ENCODE measurements around the gene MAPK9. TPM values are rescaled to one million over a fixed set of nuclear protein-coding genes. Genes with fewer than 3 reads are reported as not detected.
"Not testable (repeated sequence)": the region's sequence is repeated elsewhere in the genome, so short reads cannot be mapped to it uniquely, and the experiment has no call there.

MAPK9 gene
- total RNA-seq, 2 experiments from 2014 or later = 42.5 to 44.4 TPM

DNA sequence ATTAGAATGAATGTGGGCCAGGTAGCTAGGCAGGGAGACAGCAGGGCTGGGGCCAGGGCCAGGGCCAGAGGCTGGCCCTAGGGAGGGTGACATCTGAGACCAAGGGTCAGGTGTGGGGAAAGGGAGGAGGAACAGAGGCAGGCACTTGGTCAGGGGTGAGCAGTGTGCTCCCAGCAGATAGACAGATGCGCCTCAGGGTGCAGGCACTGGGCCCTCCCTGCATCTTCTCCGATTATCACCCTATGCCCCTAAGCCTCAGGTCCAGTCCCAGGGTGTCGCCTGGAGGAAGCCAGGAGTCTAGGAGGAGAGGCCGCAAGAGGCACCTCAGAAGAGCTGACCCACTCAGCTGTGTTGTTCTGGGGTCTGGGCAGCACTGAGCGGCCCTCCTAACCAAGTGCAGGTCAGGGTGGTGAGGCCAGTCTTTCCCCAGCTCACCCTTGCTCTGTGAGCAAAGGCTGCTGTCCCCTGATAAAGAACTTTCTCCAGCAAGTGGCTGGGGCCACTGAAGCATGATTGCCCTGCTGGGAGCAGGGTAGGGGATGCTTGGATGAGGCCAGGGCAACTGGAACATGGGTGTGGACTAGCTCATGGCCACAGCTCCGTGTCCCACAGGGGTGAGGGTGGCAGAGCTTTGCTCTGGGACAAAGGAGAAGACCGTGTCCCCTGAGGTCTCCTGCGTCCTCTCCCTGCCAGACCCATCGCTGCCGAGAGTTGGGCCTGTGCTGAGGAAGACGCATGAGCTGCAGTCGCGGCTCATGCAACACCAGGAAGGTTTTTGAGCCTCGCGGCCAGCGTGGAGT, 80.7 kb downstream of the MAPK9 start:
- no peak overlapping the region for H3K4me3 Mint-ChIP-seq
- H3K9me3 Mint-ChIP-seq = peaks cover 10% of the 10 kb centered on the region
- POLR2A ChIA-PET = no interaction called here
- H3K27ac Mint-ChIP-seq = no peak overlapping the region
- no peak for DNase-seq
- peaks cover 15% of the 10 kb centered on the region for H3K4me1 Mint-ChIP-seq
- CTCF ChIA-PET = no interaction called here
- H3K36me3 Mint-ChIP-seq (ENCODE audit: low read depth) = peaks cover 3% of the 10 kb centered on the region
- peaks cover 20% of the 10 kb centered on the region for H3K27me3 Mint-ChIP-seq

GRCh38 chr5:180210077-180210476, 81.8 kb downstream of the MAPK9 start:
- CTCF ChIA-PET = interaction anchor here (1.2 to 2.3 kb wide), 5 partner anchors 10 to 106 kb away, joined by 4 to 9 read pairs (median 6); no protein-coding TSS in a partner anchor
- DNase-seq; H3K27ac Mint-ChIP-seq; H3K36me3 Mint-ChIP-seq (ENCODE audit: low read depth); H3K9me3 Mint-ChIP-seq; H3K4me3 Mint-ChIP-seq; POLR2A ChIA-PET: not testable (repeated sequence)
- H3K4me1 Mint-ChIP-seq = peaks cover 15% of the 10 kb centered on the region
- peaks cover 22% of the 10 kb centered on the region for H3K27me3 Mint-ChIP-seq

- Mint-ChIP-seq H3K36me3 (ENCODE audit: low read depth) (peaks cover 3% of the 10 kb centered on the region), H3K9me3 (peaks cover 5% of the 10 kb centered on the region), H3K4me1 (peaks cover 15% of the 10 kb centered on the region), H3K4me3 (peak within 1 kb of the TSS; percentile 17), H3K27ac (no peak within 1 kb of the TSS), H3K27me3 (peaks cover 22% of the 10 kb centered on the region)
- POLR2A ChIA-PET = no interaction called here
- CTCF ChIA-PET = interaction anchor here (0.5 to 2.3 kb wide), 13 partner anchors 9 to 665 kb away, joined by 3 to 9 read pairs (median 4); no protein-coding TSS in a partner anchor
- peak; percentile 58 for DNase-seq
Observed at GRCh38 chr5:180209137-180209581, 82.7 kb downstream of the MAPK9 start, which contains the start of gene RASGEF1C. TSS of gene RASGEF1C (minus strand) at chr5:180209211. CDS start at chr5:180138052, 71,159 bp downstream.

DNA sequence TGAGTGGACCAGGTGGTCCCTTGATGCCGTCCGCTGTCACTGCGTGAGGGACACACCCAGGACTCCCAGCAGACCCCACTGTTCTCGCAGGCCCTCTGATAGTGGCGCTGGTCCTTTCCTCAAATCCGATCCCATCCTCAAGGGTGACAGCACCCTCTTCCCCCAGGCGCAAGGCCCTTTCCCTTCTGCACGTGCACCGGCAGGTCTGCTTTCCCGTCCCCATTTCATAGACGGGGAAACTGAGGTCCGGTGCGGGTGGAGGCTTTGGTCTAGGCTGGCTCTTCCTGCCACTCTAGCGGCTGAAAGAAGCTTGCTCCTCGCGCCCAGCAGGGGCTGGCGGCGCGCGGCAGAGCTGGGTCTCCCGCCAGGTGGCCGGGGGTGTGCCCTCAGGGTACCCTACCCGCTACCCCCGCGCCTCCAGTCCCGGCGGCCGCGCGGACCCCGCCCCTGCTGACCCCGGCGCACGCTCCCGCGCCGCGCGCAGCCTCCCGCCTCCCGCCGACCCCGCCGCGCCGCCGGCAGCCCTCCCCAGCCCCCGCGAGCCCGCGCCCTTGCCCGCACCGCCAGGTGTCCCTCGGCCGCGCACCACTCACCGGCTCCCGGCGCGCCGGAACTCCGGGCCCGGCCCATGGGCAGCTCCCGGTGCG, 83.3 kb downstream of the MAPK9 start:
- POLR2A ChIA-PET = no interaction called here
- no peaks in the 10 kb centered on the region for H3K9me3 Mint-ChIP-seq
- peaks cover 15% of the 10 kb centered on the region for H3K4me1 Mint-ChIP-seq
- H3K4me3 Mint-ChIP-seq = peak overlapping the region; percentile 13
- CTCF ChIA-PET = interaction anchor here (0.7 to 2.3 kb wide), 6 partner anchors 10 to 204 kb away, joined by 3 to 9 read pairs (median 4); no protein-coding TSS in a partner anchor
- DNase-seq = no peak
- H3K36me3 Mint-ChIP-seq (ENCODE audit: low read depth) = peaks cover 3% of the 10 kb centered on the region
- peaks cover 22% of the 10 kb centered on the region for H3K27me3 Mint-ChIP-seq
- no peak overlapping the region for H3K27ac Mint-ChIP-seq

DNA sequence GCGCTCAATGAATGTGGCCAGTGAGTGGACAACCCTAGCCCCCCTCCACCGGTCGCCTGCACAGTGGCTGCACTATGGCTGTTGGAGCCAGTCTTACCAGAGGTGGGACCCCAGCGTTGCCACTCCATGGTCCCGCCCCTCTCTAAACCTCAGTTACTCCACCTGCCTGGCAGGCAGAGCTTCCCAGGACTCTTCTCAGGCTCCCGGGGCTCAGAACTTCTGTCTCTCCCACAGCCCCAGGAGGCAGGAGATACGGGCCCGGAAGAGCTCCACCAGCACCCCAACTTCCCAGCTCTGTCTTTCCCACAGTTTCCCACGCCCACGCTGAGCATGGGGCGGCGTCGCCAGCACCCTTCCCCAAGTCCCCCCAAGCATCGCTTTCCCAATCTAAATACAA, 83.8 kb downstream of the MAPK9 start:
- H3K27ac Mint-ChIP-seq = no peak overlapping the region
- POLR2A ChIA-PET = no interaction called here
- no peak for DNase-seq
- CTCF ChIA-PET = interaction anchor here (2.3 kb wide), 1 partner anchor 108 kb away, joined by 9 read pairs; no protein-coding TSS in a partner anchor
- H3K4me3 Mint-ChIP-seq = peak overlapping the region; percentile 13
- H3K4me1 Mint-ChIP-seq = peaks cover 15% of the 10 kb centered on the region
- H3K36me3 Mint-ChIP-seq (ENCODE audit: low read depth) = peaks cover 3% of the 10 kb centered on the region
- H3K9me3 Mint-ChIP-seq = no peaks in the 10 kb centered on the region
- peaks cover 22% of the 10 kb centered on the region for H3K27me3 Mint-ChIP-seq

- Mint-ChIP-seq H3K36me3 (ENCODE audit: low read depth) (peaks cover 3% of the 10 kb centered on the region), H3K27ac (no peak overlapping the region), H3K4me1 (peaks cover 15% of the 10 kb centered on the region), H3K9me3 (no peaks in the 10 kb centered on the region), H3K27me3 (peaks cover 22% of the 10 kb centered on the region), H3K4me3 (no peak overlapping the region)
- no peak for DNase-seq
- ChIA-PET CTCF (interaction anchor here (2.3 kb wide), 1 partner anchor 108 kb away, joined by 9 read pairs; no protein-coding TSS in a partner anchor), POLR2A (no interaction called here)
Observed at GRCh38 chr5:180207593-180207992, 84.3 kb downstream of the MAPK9 start.

DNA sequence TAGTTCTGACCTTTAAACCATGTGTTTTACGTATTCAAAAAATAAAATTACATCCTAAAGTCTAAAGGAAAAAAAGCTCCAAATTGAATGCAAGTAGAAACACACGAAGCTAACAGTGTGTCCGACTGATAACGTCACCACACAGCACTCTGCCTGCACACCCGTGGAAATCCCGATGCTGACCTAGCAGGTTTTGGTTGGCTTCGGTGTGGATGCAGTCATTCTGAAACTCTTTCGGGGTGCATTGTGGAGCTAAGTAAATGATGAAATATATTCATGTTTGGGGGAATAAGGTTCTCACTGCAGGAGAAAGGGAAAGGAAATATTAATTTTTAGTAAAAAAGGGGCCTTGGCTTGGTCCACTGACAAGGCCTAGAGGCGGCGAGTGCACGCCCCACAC, 84.9 kb downstream of the MAPK9 start:
- ChIA-PET POLR2A (no interaction called here), CTCF (interaction anchor here (1.0 kb wide), 1 partner anchor 22 kb away, joined by 3 read pairs; no protein-coding TSS in a partner anchor)
- Mint-ChIP-seq H3K27ac (no peak overlapping the region), H3K4me3 (no peak overlapping the region), H3K27me3 (peaks cover 22% of the 10 kb centered on the region), H3K36me3 (ENCODE audit: low read depth) (peaks cover 3% of the 10 kb centered on the region), H3K4me1 (peaks cover 15% of the 10 kb centered on the region), H3K9me3 (no peaks in the 10 kb centered on the region)
- no peak for DNase-seq

GRCh38 chr5:180205916-180206315, 86.0 kb downstream of the MAPK9 start:
- no peak for DNase-seq
- Mint-ChIP-seq H3K4me1 (peaks cover 15% of the 10 kb centered on the region), H3K36me3 (ENCODE audit: low read depth) (peaks cover 3% of the 10 kb centered on the region), H3K27me3 (peaks cover 22% of the 10 kb centered on the region), H3K27ac (no peak overlapping the region), H3K4me3 (no peak overlapping the region), H3K9me3 (no peaks in the 10 kb centered on the region)
- ChIA-PET POLR2A (no interaction called here), CTCF (no interaction called here)

DNA sequence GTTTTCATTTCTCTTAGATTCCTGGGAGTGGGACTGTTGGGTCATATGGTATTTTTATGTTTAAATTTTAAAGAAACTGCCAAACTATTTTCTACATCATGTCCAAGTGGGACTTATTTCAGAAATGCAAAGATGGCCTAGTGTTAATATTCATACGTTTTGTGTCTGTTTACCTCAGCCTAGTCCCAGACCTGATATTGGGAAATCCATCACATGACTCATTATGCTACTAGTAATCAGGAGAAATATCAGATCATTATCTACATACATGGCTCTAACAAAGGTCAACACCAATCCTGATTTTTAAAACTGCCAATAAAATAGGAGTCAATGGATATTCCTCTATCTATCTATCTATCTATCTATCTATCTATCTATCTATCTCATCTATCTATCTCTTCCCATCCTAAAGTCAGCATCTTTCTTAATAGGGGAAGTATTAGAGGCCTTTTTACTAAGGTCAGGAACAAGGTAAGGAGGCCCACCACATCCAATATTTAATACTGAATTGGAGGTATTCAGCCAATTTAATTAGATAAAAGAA, 87.5 kb downstream of the MAPK9 start:
- Mint-ChIP-seq H3K27me3 (peaks cover 19% of the 10 kb centered on the region), H3K27ac (no peak overlapping the region), H3K4me1 (peaks cover 15% of the 10 kb centered on the region), H3K36me3 (ENCODE audit: low read depth) (peaks cover 3% of the 10 kb centered on the region), H3K4me3 (no peak overlapping the region), H3K9me3 (no peaks in the 10 kb centered on the region)
- ChIA-PET POLR2A (no interaction called here), CTCF (no interaction called here)
- no peak for DNase-seq

- H3K9me3 Mint-ChIP-seq = no peaks in the 10 kb centered on the region
- POLR2A ChIA-PET = no interaction called here
- H3K4me1 Mint-ChIP-seq = peaks cover 10% of the 10 kb centered on the region
- DNase-seq = no peak
- CTCF ChIA-PET = interaction anchor here (1.0 kb wide), 1 partner anchor 485 kb away, joined by 4 read pairs; no protein-coding TSS in a partner anchor
- H3K4me3 Mint-ChIP-seq = no peak overlapping the region
- H3K36me3 Mint-ChIP-seq (ENCODE audit: low read depth) = peaks cover under 1% of the 10 kb centered on the region
- H3K27ac Mint-ChIP-seq = no peak overlapping the region
- H3K27me3 Mint-ChIP-seq = peaks cover 14% of the 10 kb centered on the region
Observed at GRCh38 chr5:180202939-180203573, 88.8 kb downstream of the MAPK9 start.

DNA sequence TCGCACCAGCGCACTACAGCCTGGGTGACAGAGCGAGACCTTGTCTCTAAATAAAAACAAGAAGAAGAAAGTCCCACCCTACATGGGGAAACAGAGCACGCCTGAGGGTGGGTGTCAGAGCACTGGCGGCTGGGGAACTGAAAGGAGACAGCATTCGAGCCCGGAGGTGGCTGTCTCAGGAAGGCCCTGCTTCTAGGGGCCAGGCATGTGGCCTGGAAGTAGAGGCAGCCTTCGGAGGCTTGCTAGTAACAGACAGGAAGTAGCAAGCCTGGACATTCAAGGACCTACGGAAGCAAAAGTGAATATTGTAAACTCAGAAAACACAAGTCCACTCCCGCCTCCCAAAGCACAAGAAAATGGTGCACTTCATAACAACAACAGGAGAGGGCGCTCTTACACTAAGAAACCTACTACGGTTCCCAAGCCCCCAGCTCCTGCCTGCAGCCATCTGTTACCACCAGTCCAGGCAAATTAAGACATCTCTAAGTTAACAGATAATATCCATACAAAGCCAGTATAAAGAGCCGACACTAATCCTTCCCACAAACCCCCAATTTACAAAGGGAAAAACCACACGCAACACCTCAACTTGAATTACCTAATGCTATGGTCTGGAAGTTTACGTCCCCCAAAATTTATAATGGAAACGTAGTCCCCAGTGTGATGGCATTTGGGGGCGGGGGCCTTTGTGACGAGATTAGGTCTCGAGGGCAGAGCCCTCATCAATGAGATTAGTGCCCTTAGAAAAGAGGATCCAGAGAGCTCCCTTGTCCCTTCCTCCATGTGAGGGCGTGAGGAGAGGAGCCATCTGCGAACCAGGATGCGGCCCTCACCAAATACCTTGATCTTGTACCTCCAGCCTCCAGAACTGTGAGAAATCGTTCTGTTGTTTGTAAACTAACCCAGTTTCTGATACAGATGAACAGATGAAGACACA, 90.6 kb downstream of the MAPK9 start:
- Mint-ChIP-seq H3K27ac (no peak overlapping the region), H3K27me3 (peaks cover 2% of the 10 kb centered on the region), H3K4me3 (no peak overlapping the region), H3K36me3 (ENCODE audit: low read depth) (no peaks in the 10 kb centered on the region), H3K4me1 (no peaks in the 10 kb centered on the region), H3K9me3 (no peaks in the 10 kb centered on the region)
- CTCF ChIA-PET = interaction anchor here (1.2 kb wide), 1 partner anchor 127 kb away, joined by 5 read pairs; no protein-coding TSS in a partner anchor
- no peak for DNase-seq
- POLR2A ChIA-PET = no interaction called here

DNA sequence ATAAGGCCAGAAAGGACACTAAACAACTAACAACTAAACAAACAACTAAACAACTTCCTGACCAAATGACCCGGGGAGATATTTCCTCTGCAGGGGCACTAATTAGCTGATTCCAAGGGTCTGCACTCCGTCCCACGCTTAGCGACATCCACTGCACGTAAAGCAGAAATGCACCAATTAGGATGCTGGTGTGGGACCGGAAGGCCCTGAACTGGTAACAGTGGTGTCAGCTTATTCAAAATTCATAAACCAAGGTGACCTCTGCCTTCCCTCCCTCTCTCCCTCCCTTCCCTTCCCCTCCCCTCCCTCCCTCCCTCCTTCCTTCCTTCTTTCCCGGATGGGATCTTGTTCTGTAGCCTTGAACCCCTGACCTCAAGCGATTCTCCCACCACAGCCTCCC, 92.5 kb downstream of the MAPK9 start:
- ChIA-PET CTCF (interaction anchor here (1.1 kb wide), 1 partner anchor 10 kb away, joined by 7 read pairs; no protein-coding TSS in a partner anchor), POLR2A (no interaction called here)
- no peak overlapping the region for H3K27ac Mint-ChIP-seq
- no peaks in the 10 kb centered on the region for H3K36me3 Mint-ChIP-seq (ENCODE audit: low read depth)
- DNase-seq = no peak
- no peaks in the 10 kb centered on the region for H3K27me3 Mint-ChIP-seq
- no peaks in the 10 kb centered on the region for H3K9me3 Mint-ChIP-seq
- no peaks in the 10 kb centered on the region for H3K4me1 Mint-ChIP-seq
- no peak overlapping the region for H3K4me3 Mint-ChIP-seq

Measured in activated CD4-positive, alpha-beta memory T cell treated with anti-CD3 and anti-CD28 coated beads, Interleukin-2, amount 10 ng/mL, durations not matched to agents 7 days and 5 days (primary cell).